ENCODE results near the gene FXYD4.

The FXYD4 gene

GRCh38 chr10:43355749-43356371 is 15.6 kb upstream of the FXYD4 start:
- Histone ChIP-seq H3K27ac (no peak overlapping the region), H3K4me3 (IDR thresholded peaks at IDR 0.05; ENCODE audit: insufficient read depth, low read depth, low read length) (no peak overlapping the region), H2AFZ (ENCODE audit: low read depth) (no peak overlapping the region), H3K36me3 (ENCODE audit: insufficient read depth) (no peaks in the 10 kb centered on the region), H4K20me1 (ENCODE audit: insufficient read depth) (no peaks in the 10 kb centered on the region), H3K9ac (no peak overlapping the region), H3K4me1 (ENCODE audit: low read depth, poor library complexity, severe bottlenecking) (no peaks in the 10 kb centered on the region), H3K27me3 (ENCODE audit: insufficient read depth, low read depth) (no peaks in the 10 kb centered on the region), H3K79me2 (ENCODE audit: insufficient read depth, low read depth) (no peaks in the 10 kb centered on the region), H3K4me2 (no peak overlapping the region)
- TF ChIP-seq CTCF (conservative IDR thresholded peaks at IDR 0.05; ENCODE audit: low read depth, low read length) = no peak

DNA sequence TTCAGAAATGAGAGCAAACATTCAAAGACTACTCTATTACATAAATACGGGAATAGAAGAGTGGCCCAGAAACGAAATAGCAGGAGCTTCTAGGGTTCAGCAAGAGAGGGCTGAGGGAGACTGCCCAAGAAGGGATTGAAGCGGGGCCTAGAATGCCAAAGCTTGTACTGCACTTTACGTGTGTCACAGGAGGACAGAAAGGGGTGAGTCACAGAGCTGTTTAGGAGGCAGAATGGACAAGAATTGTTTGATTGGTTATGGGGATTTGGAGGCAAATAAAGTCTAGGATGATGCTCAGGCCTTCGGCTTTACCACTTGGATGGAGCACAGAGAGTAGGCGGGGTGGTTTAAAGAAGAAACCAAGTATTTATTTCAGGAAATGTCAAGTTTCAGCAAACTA is 11.3 kb upstream of the FXYD4 start:
- H3K79me2 ChIP-seq (ENCODE audit: insufficient read depth, low read depth) = no peaks in the 10 kb centered on the region
- no peak overlapping the region for H3K9ac ChIP-seq
- H3K27ac ChIP-seq = no peak overlapping the region
- H3K27me3 ChIP-seq (ENCODE audit: insufficient read depth, low read depth) = no peaks in the 10 kb centered on the region
- H4K20me1 ChIP-seq (ENCODE audit: insufficient read depth) = no peaks in the 10 kb centered on the region
- TF ChIP-seq CTCF (conservative IDR thresholded peaks at IDR 0.05; ENCODE audit: low read depth, low read length) = no peak
- H2AFZ ChIP-seq (ENCODE audit: low read depth) = no peak overlapping the region
- no peak overlapping the region for H3K4me2 ChIP-seq
- H3K4me1 ChIP-seq (ENCODE audit: low read depth, poor library complexity, severe bottlenecking) = no peaks in the 10 kb centered on the region
- H3K36me3 ChIP-seq (ENCODE audit: insufficient read depth) = no peaks in the 10 kb centered on the region
- no peak overlapping the region for H3K4me3 ChIP-seq (IDR thresholded peaks at IDR 0.05; ENCODE audit: insufficient read depth, low read depth, low read length)

- Histone ChIP-seq H3K4me2 (no peak overlapping the region), H3K79me2 (ENCODE audit: insufficient read depth, low read depth) (no peaks in the 10 kb centered on the region), H4K20me1 (ENCODE audit: insufficient read depth) (no peaks in the 10 kb centered on the region), H3K27me3 (ENCODE audit: insufficient read depth, low read depth) (no peaks in the 10 kb centered on the region), H3K9ac (no peak overlapping the region; the same call in 1 of the 2 replicates), H3K27ac (peak overlapping the region; percentile 22; the same call in 1 of the 2 replicates), H3K36me3 (ENCODE audit: insufficient read depth) (no peaks in the 10 kb centered on the region), H3K4me3 (IDR thresholded peaks at IDR 0.05; ENCODE audit: insufficient read depth, low read depth, low read length) (no peak overlapping the region), H3K4me1 (ENCODE audit: low read depth, poor library complexity, severe bottlenecking) (no peaks in the 10 kb centered on the region), H2AFZ (ENCODE audit: low read depth) (peak overlapping the region; percentile 57)
- no peak for TF ChIP-seq CTCF (conservative IDR thresholded peaks at IDR 0.05; ENCODE audit: low read depth, low read length)
Measured at GRCh38 chr10:43361547-43362190, 9.8 kb upstream of the FXYD4 start.

GRCh38 chr10:43362191-43362839 is 9.1 kb upstream of the FXYD4 start:
- no peaks in the 10 kb centered on the region for H4K20me1 ChIP-seq (ENCODE audit: insufficient read depth)
- H3K79me2 ChIP-seq (ENCODE audit: insufficient read depth, low read depth) = no peaks in the 10 kb centered on the region
- H3K4me1 ChIP-seq (ENCODE audit: low read depth, poor library complexity, severe bottlenecking) = no peaks in the 10 kb centered on the region
- no peak for TF ChIP-seq CTCF (conservative IDR thresholded peaks at IDR 0.05; ENCODE audit: low read depth, low read length)
- H3K9ac ChIP-seq = no peak overlapping the region; the same call in 1 of the 2 replicates
- no peaks in the 10 kb centered on the region for H3K36me3 ChIP-seq (ENCODE audit: insufficient read depth)
- peak overlapping the region; percentile 57 for H2AFZ ChIP-seq (ENCODE audit: low read depth)
- H3K4me3 ChIP-seq (IDR thresholded peaks at IDR 0.05; ENCODE audit: insufficient read depth, low read depth, low read length) = no peak overlapping the region
- no peak overlapping the region for H3K4me2 ChIP-seq
- peak overlapping the region; percentile 22; the same call in 1 of the 2 replicates for H3K27ac ChIP-seq
- no peaks in the 10 kb centered on the region for H3K27me3 ChIP-seq (ENCODE audit: insufficient read depth, low read depth)

All from KMS-11 (cell line).